Body of pancreas (tissue), 4 donors: ENCODE data around the gene SAGE1. TPM values are rescaled to one million over a fixed set of nuclear protein-coding genes. Genes with fewer than 3 reads are reported as not detected.
"Not testable (repeated sequence)": the region's sequence is repeated elsewhere in the genome, so short reads cannot be mapped to it uniquely, and the experiment has no call there.

Experiments
- ATAC-seq: fragments of 150-250 bp; one replicate; pipeline ENCODE4 v1.9.1; 2016
- DNase-seq, 4 donors: peaks; one replicate each; pipeline ENCODE4 v3.0.0-alpha.2; 2019
- H3K27ac ChIP-seq, 4 donors: fragments of 200-600 bp; sonication (generic); 1 replicate in 3 of 4; 2 replicates in 1 of 4; pipeline versions ENCODE4 v1.5.1 to v1.6.1; 2016 to 2019; ENCODE audit warnings: mild to moderate bottlenecking in 1 of 4, mixed read lengths in 1 of 4, moderate library complexity in 1 of 4
- H3K27me3 ChIP-seq, 2 donors: fragments of 200-600 bp; sonication (generic); one replicate each; pipeline ENCODE4 v1.6.0; 2016; ENCODE audit warnings: mild to moderate bottlenecking in 1 of 2
- H3K36me3 ChIP-seq, 2 donors: fragments of 200-600 bp; sonication (generic); replicated peaks in 1 of 2; 2 replicates each; pipeline ENCODE4 v1.5.1; 2016; ENCODE audit warnings: low read depth in 2 of 2; ENCODE audit not compliant: insufficient read depth in 1 of 2
- H3K4me1 ChIP-seq: fragments of 200-600 bp; sonication (generic); one replicate; pipeline ENCODE4 v1.6.0; 2016
- H3K4me3 ChIP-seq, 2 donors: fragments of 200-600 bp; sonication (generic); 1 replicate in 1 of 2; 2 replicates in 1 of 2; pipeline ENCODE4 v1.5.1; 2016 to 2019
- H3K9me3 ChIP-seq, 3 donors: fragments of 200-600 bp; sonication (generic); 1 replicate in 2 of 3; 2 replicates in 1 of 3; pipeline ENCODE4 v1.5.1; 2016
- CTCF ChIP-seq, 7 experiments: fragments of 450-650 bp in 4 of 7; fragments of 200-600 bp in 3 of 7; sonication (generic) in 3 of 7; IDR thresholded peaks; one replicate each; pipeline ENCODE4 v1.5.1; 2016 to 2019; ENCODE audit warnings: antibody characterized with exemption in 7 of 7
- POLR2A ChIP-seq, 3 donors: fragments of 450-650 bp; IDR thresholded peaks; one replicate each; pipeline ENCODE4 v1.6.1; 2016; ENCODE audit warnings: antibody characterized with exemption in 3 of 3, mild to moderate bottlenecking in 2 of 3
- WGBS, 2 donors: methylation state at CpG; one replicate each; pipeline ENCODE4 v1.1.5; 2017; 5-methylcytosine and 5-hydroxymethylcytosine counted together
- intact Hi-C: fragments of 100-400 bp; cut with DNase I; formaldehyde crosslinking; loops from one replicate; pipeline ENCODE4 v1.15.1; 2023
- total RNA-seq, 2 donors: library from RNA; depleted of rRNA; stranded (reverse); fragments of >200 nt; gene quantifications; one replicate each; pipeline ENCODE4 v1.1.0, GENCODE V29; 2016

SAGE1 gene
- total RNA-seq, 2 donors from 2014 or later = not detected

GRCh38 chrX:135890087-135890585, 3.4 kb upstream of the SAGE1 start:
- Histone ChIP-seq H3K9me3 (no peaks in the 10 kb centered on the region), H3K27ac (no peak overlapping the region), H3K4me3 (no peak overlapping the region), H3K36me3 (no peaks in the 10 kb centered on the region), H3K4me1 (no peaks in the 10 kb centered on the region), H3K27me3 (no peaks in the 10 kb centered on the region)
- ATAC-seq = no peak
- TF ChIP-seq POLR2A (IDR thresholded peaks at IDR 0.05) = no peak
- TF ChIP-seq CTCF (IDR thresholded peaks at IDR 0.05) = no peak
- 73 to 83% methylated on average over 5 to 12 of the region's 14 CpGs for WGBS, 2 donors
- no peak for DNase-seq
- intact Hi-C loops = no loop called here

- no peaks in the 10 kb centered on the region for H3K36me3 ChIP-seq
- intact Hi-C loops = no loop called here
- H3K27ac ChIP-seq = no peak overlapping the region
- DNase-seq (no peak), ATAC-seq (no peak)
- no peaks in the 10 kb centered on the region for H3K27me3 ChIP-seq
- H3K9me3 ChIP-seq = no peaks in the 10 kb centered on the region
- no peak overlapping the region for H3K4me3 ChIP-seq
- WGBS, 2 donors = 74 to 85% methylated on average over 4 to 8 of the region's 11 CpGs
- no peak for TF ChIP-seq CTCF (IDR thresholded peaks at IDR 0.05)
- TF ChIP-seq POLR2A (IDR thresholded peaks at IDR 0.05) = no peak
- H3K4me1 ChIP-seq = no peaks in the 10 kb centered on the region
These were observed 735 bp upstream of the SAGE1 start for GRCh38 chrX:135892781-135893180.

GRCh38 chrX:135910251-135910650, 16.7 kb downstream of the SAGE1 start:
- no peak overlapping the region for H3K27ac ChIP-seq
- intact Hi-C loops = no loop called here
- ATAC-seq (no peak), DNase-seq (no peak)
- no peaks in the 10 kb centered on the region for H3K36me3 ChIP-seq
- no peak overlapping the region for H3K4me3 ChIP-seq
- WGBS, 2 donors = 47 to 81% methylated on average over 5 of the region's 5 CpGs
- H3K27me3 ChIP-seq = no peaks in the 10 kb centered on the region
- no peaks in the 10 kb centered on the region for H3K4me1 ChIP-seq
- no peak for TF ChIP-seq CTCF (IDR thresholded peaks at IDR 0.05)
- no peak for TF ChIP-seq POLR2A (IDR thresholded peaks at IDR 0.05)
- H3K9me3 ChIP-seq = no peaks in the 10 kb centered on the region

GRCh38 chrX:135914404-135914803, 20.9 kb downstream of the SAGE1 start:
- H3K27me3 ChIP-seq = no peaks in the 10 kb centered on the region
- no peak overlapping the region for H3K27ac ChIP-seq
- H3K36me3 ChIP-seq = no peaks in the 10 kb centered on the region
- DNase-seq (no peak), ATAC-seq (no peak)
- WGBS, 2 donors = 77 to 86% methylated on average over 4 of the region's 5 CpGs
- no peaks in the 10 kb centered on the region for H3K4me1 ChIP-seq
- no peaks in the 10 kb centered on the region for H3K9me3 ChIP-seq
- intact Hi-C loops = no loop called here
- H3K4me3 ChIP-seq = no peak overlapping the region
- TF ChIP-seq CTCF (IDR thresholded peaks at IDR 0.05) = no peak

GRCh38 chrX:135920516-135920915, 27.0 kb downstream of the SAGE1 start:
- H3K27ac ChIP-seq, DNase-seq, H3K9me3 ChIP-seq, intact Hi-C loops, H3K4me1 ChIP-seq, H3K27me3 ChIP-seq, H3K36me3 ChIP-seq, ATAC-seq, H3K4me3 ChIP-seq: not testable (repeated sequence)
- 17 to 22% methylated on average over 1 of the region's 1 CpG for WGBS, 2 donors
